Esophagus squamous epithelium (tissue), 4 donors: ENCODE measurements around the gene GTF3C4.

ENCODE experiments used
- POLR2A ChIP-seq, 4 donors: fragments of 450-650 bp; IDR thresholded peaks; one replicate each; pipeline ENCODE4 v1.6.1; 2017; ENCODE audit warnings: antibody characterized with exemption in 4 of 4, mild to moderate bottlenecking in 4 of 4, moderate library complexity in 3 of 4
- TF ChIP-seq, protein P1 (sequence below), 6 experiments: fragments of 450-650 bp in 4 of 6; fragments of 200-600 bp in 2 of 6; sonication (generic) in 2 of 6; IDR thresholded peaks; one replicate each; pipeline ENCODE4 v1.5.1; 2016 to 2019; ENCODE audit warnings: antibody characterized with exemption in 6 of 6, mild to moderate bottlenecking in 4 of 6, moderate library complexity in 4 of 6

DNA sequence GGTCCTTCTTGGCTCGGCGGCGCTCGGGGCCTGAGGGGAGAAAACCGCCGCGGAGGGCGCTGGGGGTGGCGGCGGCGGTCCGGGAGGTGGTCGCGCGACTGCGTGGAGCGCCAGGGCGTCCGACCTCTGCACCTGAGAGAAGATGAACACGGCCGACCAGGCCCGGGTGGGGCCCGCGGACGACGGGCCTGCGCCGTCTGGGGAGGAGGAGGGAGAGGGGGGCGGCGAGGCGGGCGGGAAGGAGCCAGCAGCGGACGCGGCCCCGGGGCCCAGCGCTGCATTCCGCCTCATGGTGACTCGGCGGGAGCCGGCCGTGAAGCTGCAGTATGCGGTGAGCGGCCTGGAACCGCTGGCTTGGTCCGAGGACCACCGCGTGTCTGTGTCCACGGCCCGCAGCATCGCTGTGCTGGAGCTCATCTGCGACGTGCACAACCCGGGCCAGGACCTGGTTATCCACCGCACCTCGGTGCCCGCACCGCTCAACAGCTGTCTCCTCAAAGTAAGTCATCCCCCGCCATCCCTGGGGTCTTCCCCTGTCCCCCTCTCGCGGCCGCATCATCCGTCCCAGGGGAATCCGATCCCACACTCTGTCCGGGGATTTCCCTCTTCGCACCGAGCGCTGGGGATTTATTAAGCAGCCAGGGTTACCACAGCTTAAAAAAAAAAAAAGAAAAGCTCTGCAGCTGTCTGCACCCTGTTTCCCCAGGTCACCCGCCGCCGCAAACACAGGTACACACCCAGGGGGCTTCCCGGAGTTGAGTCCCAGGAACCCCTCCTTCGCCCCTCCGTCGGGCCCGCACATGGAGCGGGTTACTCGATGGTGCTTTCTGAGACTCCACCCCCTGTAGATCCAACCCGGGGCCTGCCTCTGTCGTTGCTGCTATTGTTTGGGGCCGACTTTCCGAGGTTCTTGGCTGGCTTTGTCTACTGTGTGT, at the start of gene GTF3C4:
- TF ChIP-seq, protein P1, sequence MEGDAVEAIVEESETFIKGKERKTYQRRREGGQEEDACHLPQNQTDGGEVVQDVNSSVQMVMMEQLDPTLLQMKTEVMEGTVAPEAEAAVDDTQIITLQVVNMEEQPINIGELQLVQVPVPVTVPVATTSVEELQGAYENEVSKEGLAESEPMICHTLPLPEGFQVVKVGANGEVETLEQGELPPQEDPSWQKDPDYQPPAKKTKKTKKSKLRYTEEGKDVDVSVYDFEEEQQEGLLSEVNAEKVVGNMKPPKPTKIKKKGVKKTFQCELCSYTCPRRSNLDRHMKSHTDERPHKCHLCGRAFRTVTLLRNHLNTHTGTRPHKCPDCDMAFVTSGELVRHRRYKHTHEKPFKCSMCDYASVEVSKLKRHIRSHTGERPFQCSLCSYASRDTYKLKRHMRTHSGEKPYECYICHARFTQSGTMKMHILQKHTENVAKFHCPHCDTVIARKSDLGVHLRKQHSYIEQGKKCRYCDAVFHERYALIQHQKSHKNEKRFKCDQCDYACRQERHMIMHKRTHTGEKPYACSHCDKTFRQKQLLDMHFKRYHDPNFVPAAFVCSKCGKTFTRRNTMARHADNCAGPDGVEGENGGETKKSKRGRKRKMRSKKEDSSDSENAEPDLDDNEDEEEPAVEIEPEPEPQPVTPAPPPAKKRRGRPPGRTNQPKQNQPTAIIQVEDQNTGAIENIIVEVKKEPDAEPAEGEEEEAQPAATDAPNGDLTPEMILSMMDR (IDR thresholded peaks at IDR 0.05), result no peak
- no peak for TF ChIP-seq POLR2A (IDR thresholded peaks at IDR 0.05)
